Activated naive CD4-positive, alpha-beta T cell treated with anti-CD3 and anti-CD28 coated beads, Interleukin-2, amount 10 ng/mL, durations not matched to agents 7 days and 5 days (primary cell): ENCODE results near the gene CLEC16A.

Source experiments
- CTCF ChIA-PET: fragments of 350-600 bp; sonication (Branson Sonifier 250); formaldehyde crosslinking; loops from one replicate; lab custom pipeline; 2021; ENCODE audit warnings: antibody characterized with exemption; lab: Charles Lee
- DNase-seq: peaks from one replicate; pipeline ENCODE4 v3.0.0-alpha.2; 2020
- H3K27ac Mint-ChIP-seq: one replicate; pipeline ENCODE4 v1.8.0; 2021; ENCODE audit warnings: mild to moderate bottlenecking, moderate library complexity, mixed read lengths
- H3K27me3 Mint-ChIP-seq: one replicate; pipeline ENCODE4 v1.8.0; 2021; ENCODE audit warnings: mild to moderate bottlenecking, mixed read lengths
- H3K36me3 Mint-ChIP-seq: one replicate; pipeline ENCODE4 v1.8.0; 2021; ENCODE audit warnings: mixed read lengths
- H3K4me1 Mint-ChIP-seq: one replicate; pipeline ENCODE4 v1.8.0; 2021; ENCODE audit warnings: mixed read lengths
- H3K4me3 Mint-ChIP-seq: one replicate; pipeline ENCODE4 v1.8.0; 2021; ENCODE audit warnings: mild to moderate bottlenecking, moderate library complexity, mixed read lengths
- H3K9me3 Mint-ChIP-seq: one replicate; pipeline ENCODE4 v1.8.0; 2021; ENCODE audit warnings: mixed read lengths

Gene CLEC16A

DNA sequence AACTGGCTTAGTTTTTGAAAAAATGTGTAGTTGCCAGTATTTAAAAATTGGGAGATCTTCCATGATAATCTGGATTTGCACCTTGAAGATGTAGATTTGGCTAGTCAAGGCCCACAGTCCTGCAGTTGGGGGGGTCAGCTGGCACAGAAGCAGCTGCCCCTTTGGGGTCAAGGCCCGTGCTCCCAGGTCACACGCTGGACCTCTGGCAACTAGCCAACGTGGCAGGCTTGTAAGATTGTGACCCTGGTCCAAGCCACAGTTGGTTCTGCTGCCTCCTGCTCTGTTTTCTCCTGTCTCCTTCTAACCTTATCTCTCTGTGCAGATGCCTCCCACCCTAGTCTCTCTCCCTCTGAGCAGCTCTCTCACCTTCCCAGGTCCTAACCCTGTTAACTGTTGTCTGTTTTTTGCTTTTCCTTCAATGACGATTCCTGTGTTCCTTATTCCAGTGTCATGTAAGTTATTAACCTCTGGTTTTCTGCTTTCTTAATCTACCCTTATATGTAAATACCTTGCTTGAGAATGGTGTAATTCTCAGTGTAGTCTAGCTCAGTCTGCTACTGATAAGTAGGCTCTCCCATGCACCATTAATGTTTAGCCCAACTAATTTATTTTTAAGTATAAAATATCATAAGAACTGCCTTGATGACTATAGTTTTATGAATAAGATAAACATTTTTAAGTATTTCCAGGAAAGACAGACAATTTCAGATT lies 27.9 kb downstream of the CLEC16A start:
- no peaks in the 10 kb centered on the region for H3K27me3 Mint-ChIP-seq
- CTCF ChIA-PET = interaction anchor here (0.9 to 7.3 kb wide), 16 partner anchors 8 to 433 kb away, joined by 3 to 95 read pairs (median 3); partner anchors contain the start of gene SOCS1

GRCh38 chr16:10972819-10973464 lies 28.6 kb downstream of the CLEC16A start:
- CTCF ChIA-PET = interaction anchor here (0.9 to 7.3 kb wide), 13 partner anchors 9 to 433 kb away, joined by 3 to 95 read pairs (median 3); partner anchors contain the start of gene SOCS1
- peaks cover 49% of the 10 kb centered on the region for H3K36me3 Mint-ChIP-seq
- H3K4me1 Mint-ChIP-seq = peaks cover 81% of the 10 kb centered on the region
- DNase-seq = no peak
- H3K27ac Mint-ChIP-seq = peak overlapping the region; percentile 82
- no peaks in the 10 kb centered on the region for H3K27me3 Mint-ChIP-seq
- peak overlapping the region; percentile 58 for H3K4me3 Mint-ChIP-seq
- H3K9me3 Mint-ChIP-seq = no peaks in the 10 kb centered on the region

More for the DNA sequence above, 27.9 kb downstream of the CLEC16A start:
- peaks cover 77% of the 10 kb centered on the region for H3K4me1 Mint-ChIP-seq
- peak overlapping the region; percentile 11 for H3K4me3 Mint-ChIP-seq
- H3K27ac Mint-ChIP-seq = peak overlapping the region; percentile 82
- no peaks in the 10 kb centered on the region for H3K9me3 Mint-ChIP-seq
- DNase-seq = no peak
- peaks cover 42% of the 10 kb centered on the region for H3K36me3 Mint-ChIP-seq

DNA sequence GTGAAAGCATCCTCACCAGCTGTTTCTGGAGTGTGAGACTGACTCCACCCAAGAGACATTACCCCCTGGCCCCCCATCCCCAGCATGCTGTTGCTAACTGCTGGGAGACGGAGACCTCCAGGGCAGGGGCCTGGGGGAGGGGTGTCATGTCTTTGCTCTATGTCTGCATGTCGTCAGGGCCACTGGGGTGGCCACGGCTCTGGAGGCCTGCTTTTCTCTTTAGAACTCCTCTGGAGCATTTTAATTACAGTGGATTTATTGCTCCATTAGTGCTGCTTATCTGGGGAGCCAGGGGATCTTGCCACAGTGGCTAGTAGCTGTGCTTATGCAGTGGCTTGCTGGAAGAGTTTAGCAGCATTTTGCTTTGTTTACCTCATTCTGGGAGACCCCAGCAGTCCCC lies 32.3 kb downstream of the CLEC16A start:
- DNase-seq = no peak
- Mint-ChIP-seq H3K4me1 (peaks cover 72% of the 10 kb centered on the region), H3K27ac (peak overlapping the region; percentile 74), H3K36me3 (peaks cover 60% of the 10 kb centered on the region), H3K9me3 (no peaks in the 10 kb centered on the region), H3K4me3 (no peak overlapping the region), H3K27me3 (no peaks in the 10 kb centered on the region)
- CTCF ChIA-PET = interaction anchor here (1.7 kb wide), 1 partner anchor 280 kb away, joined by 7 read pairs; the partner anchor contains the start of gene SOCS1

GRCh38 chr16:10978124-10978523 lies 33.8 kb downstream of the CLEC16A start:
- H3K4me1 Mint-ChIP-seq = peaks cover 72% of the 10 kb centered on the region
- H3K27me3 Mint-ChIP-seq = no peaks in the 10 kb centered on the region
- H3K36me3 Mint-ChIP-seq = peaks cover 69% of the 10 kb centered on the region
- H3K27ac Mint-ChIP-seq = peak overlapping the region; percentile 74
- H3K4me3 Mint-ChIP-seq = no peak overlapping the region
- H3K9me3 Mint-ChIP-seq = no peaks in the 10 kb centered on the region
- DNase-seq = no peak
- CTCF ChIA-PET = no interaction called here

DNA sequence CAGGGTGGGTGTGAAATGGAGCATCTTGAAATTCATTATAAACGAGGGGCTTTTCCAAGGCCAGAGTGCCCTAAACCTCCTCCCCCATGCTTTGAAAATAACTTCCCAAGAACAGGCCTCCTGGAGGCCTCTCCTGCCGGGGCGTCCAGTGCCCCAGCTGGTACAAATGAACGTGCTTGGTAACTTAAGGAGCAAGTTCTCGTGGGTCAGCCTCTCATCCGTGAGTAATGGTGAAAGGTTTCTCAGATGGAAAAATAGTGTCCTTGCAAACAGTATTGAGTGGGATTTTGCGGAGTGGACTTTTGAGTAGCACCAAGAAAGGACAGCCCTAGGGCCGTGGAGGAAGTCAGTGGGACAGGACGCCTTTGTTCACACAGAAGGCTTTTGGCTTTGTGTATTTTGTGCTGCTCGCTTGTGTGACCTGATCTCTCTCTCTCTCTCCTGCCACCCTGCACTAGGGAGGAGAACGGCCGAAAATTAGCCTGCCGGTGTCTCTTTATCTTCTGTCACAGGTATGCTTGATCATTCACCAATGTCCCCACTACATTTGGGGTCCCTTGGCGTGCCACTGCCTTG lies 34.6 kb downstream of the CLEC16A start:
- Mint-ChIP-seq H3K27me3 (no peaks in the 10 kb centered on the region), H3K4me3 (no peak overlapping the region), H3K4me1 (peaks cover 73% of the 10 kb centered on the region), H3K27ac (no peak overlapping the region), H3K36me3 (peaks cover 72% of the 10 kb centered on the region), H3K9me3 (no peaks in the 10 kb centered on the region)
- CTCF ChIA-PET = interaction anchor here (1.8 kb wide), 1 partner anchor 278 kb away, joined by 3 read pairs; the partner anchor contains the start of gene SOCS1
- DNase-seq = no peak

DNA sequence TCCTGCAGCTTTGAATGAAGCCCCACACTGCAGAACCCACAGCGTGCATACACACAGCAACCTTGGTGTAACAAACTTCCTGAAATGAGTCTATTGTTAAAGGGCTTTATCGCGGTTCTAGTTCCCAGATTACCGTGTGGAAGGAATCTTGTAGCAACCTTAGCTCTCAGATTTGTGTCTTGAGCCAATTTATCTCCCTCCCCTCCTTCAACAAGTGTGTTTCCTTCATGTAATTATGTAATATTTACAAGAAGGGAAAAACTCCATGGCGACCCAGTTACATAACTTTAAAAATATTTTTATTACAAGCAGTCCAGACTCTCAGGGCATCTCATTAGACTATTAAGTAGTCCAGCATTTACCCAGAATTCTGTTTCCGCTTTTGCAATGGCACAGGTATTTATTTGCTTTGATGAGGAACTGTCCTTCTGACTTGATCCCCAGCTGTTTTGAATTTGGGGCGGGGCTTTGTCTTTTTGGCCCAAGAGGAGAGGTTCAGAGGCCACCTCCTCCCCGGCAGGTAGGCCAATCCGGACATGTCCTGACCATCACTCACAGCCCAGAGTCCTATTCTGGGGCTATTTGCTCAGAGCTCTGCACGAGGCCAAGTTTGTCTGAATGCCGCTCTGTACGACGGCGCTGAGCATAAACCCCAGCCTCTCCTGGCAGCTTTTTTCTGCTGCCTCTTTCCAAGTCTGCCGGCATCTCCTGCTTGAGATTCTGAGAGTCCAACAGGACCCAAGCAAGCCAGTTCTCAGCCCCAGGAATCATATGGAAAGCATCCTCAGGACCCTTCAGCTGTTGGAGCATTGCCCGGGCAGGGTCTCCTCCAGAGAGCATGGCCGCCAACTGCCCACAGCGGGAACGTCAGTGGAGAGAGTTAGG lies 35.6 kb downstream of the CLEC16A start:
- Mint-ChIP-seq H3K9me3 (no peaks in the 10 kb centered on the region), H3K27ac (no peak overlapping the region), H3K36me3 (peaks cover 73% of the 10 kb centered on the region), H3K4me3 (no peak overlapping the region), H3K27me3 (no peaks in the 10 kb centered on the region), H3K4me1 (peaks cover 71% of the 10 kb centered on the region)
- DNase-seq = no peak
- CTCF ChIA-PET = interaction anchor here (0.6 to 1.8 kb wide), 7 partner anchors 9 to 551 kb away, joined by 3 to 6 read pairs (median 4); partner anchors contain the start of genes CLEC16A and SOCS1

DNA sequence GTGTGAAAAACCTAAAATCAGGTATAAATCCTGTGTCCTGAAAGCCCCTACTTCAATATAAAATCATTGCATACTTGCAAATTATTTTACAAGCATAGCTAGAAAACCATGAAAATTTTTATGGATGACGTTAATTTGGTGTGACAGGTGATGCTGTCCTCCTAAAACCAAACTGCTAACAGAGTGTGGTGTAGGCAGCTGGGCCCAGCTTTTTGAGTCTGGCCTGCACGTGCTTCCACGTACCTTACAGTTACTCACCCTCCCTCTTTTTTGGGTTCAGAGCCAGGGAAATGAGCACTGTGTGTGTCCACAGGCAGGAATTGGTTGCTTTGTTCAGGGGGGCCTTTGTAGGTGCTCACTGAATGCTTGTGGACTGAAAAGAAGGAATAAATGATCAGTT lies 36.4 kb downstream of the CLEC16A start:
- no peaks in the 10 kb centered on the region for H3K27me3 Mint-ChIP-seq
- H3K36me3 Mint-ChIP-seq = peaks cover 77% of the 10 kb centered on the region
- H3K4me3 Mint-ChIP-seq = no peak overlapping the region
- H3K9me3 Mint-ChIP-seq = no peaks in the 10 kb centered on the region
- peaks cover 73% of the 10 kb centered on the region for H3K4me1 Mint-ChIP-seq
- no peak for DNase-seq
- CTCF ChIA-PET = interaction anchor here (0.6 to 1.8 kb wide), 7 partner anchors 10 to 550 kb away, joined by 3 to 6 read pairs (median 4); partner anchors contain the start of genes CLEC16A and SOCS1
- H3K27ac Mint-ChIP-seq = no peak overlapping the region

GRCh38 chr16:10981697-10982216 lies 37.4 kb downstream of the CLEC16A start:
- DNase-seq = peak; percentile 73
- Mint-ChIP-seq H3K27me3 (no peaks in the 10 kb centered on the region), H3K4me3 (no peak overlapping the region), H3K4me1 (peaks cover 73% of the 10 kb centered on the region), H3K36me3 (peaks cover 75% of the 10 kb centered on the region), H3K27ac (no peak overlapping the region), H3K9me3 (no peaks in the 10 kb centered on the region)
- CTCF ChIA-PET = interaction anchor here (1.1 to 2.9 kb wide), 5 partner anchors 10 to 125 kb away, joined by 3 to 22 read pairs (median 3); no protein-coding TSS in a partner anchor

- Mint-ChIP-seq H3K9me3 (no peaks in the 10 kb centered on the region), H3K4me3 (no peak overlapping the region), H3K27me3 (no peaks in the 10 kb centered on the region), H3K27ac (no peak overlapping the region), H3K36me3 (peaks cover 70% of the 10 kb centered on the region), H3K4me1 (peaks cover 72% of the 10 kb centered on the region)
- CTCF ChIA-PET = interaction anchor here (0.6 to 2.9 kb wide), 22 partner anchors 9 to 389 kb away, joined by 3 to 22 read pairs (median 4); partner anchors contain the start of gene SOCS1
- DNase-seq = no peak
Measured at GRCh38 chr16:10982465-10983150, 38.2 kb downstream of the CLEC16A start.

- peak overlapping the region; percentile 29 for H3K27ac Mint-ChIP-seq
- no peaks in the 10 kb centered on the region for H3K9me3 Mint-ChIP-seq
- peak; percentile 40 for DNase-seq
- H3K4me1 Mint-ChIP-seq = peaks cover 72% of the 10 kb centered on the region
- CTCF ChIA-PET = interaction anchor here (0.6 to 2.9 kb wide), 23 partner anchors 9 to 389 kb away, joined by 3 to 22 read pairs (median 4); partner anchors contain the start of gene SOCS1
- H3K36me3 Mint-ChIP-seq = peaks cover 66% of the 10 kb centered on the region
- no peaks in the 10 kb centered on the region for H3K27me3 Mint-ChIP-seq
- no peak overlapping the region for H3K4me3 Mint-ChIP-seq
Measured at GRCh38 chr16:10983159-10983558, 38.8 kb downstream of the CLEC16A start.

GRCh38 chr16:10984509-10984908 lies 40.1 kb downstream of the CLEC16A start:
- Mint-ChIP-seq H3K9me3 (no peaks in the 10 kb centered on the region), H3K27me3 (no peaks in the 10 kb centered on the region), H3K4me1 (peaks cover 73% of the 10 kb centered on the region), H3K27ac (no peak overlapping the region), H3K4me3 (no peak overlapping the region), H3K36me3 (peaks cover 62% of the 10 kb centered on the region)
- DNase-seq = no peak
- CTCF ChIA-PET = interaction anchor here (0.9 to 2.9 kb wide), 9 partner anchors 13 to 813 kb away, joined by 3 to 22 read pairs (median 8); partner anchors contain the start of gene SOCS1

- no peak for DNase-seq
- Mint-ChIP-seq H3K4me3 (peak overlapping the region; percentile 11), H3K27ac (peak overlapping the region; percentile 81), H3K27me3 (no peaks in the 10 kb centered on the region), H3K4me1 (peaks cover 88% of the 10 kb centered on the region), H3K36me3 (peaks cover 62% of the 10 kb centered on the region), H3K9me3 (peaks cover 2% of the 10 kb centered on the region)
- CTCF ChIA-PET = interaction anchor here (1.2 kb wide), 1 partner anchor 16 kb away, joined by 4 read pairs; no protein-coding TSS in a partner anchor
Measured at GRCh38 chr16:10987361-10988163, 43.2 kb downstream of the CLEC16A start.
